Measurements from ENCODE around the gene B3GAT3.
"Not testable (repeated sequence)": the region's sequence is repeated elsewhere in the genome, so short reads cannot be mapped to it uniquely, and the experiment has no call there.

B3GAT3 gene

GRCh38 chr11:62645671-62645945, 23.8 kb upstream of the B3GAT3 start:
- peak; percentile 22 for DNase-seq

GRCh38 chr11:62644220-62644619, 22.4 kb upstream of the B3GAT3 start:
- DNase-seq = no peak

GRCh38 chr11:62632492-62632891, 10.7 kb upstream of the B3GAT3 start:
- DNase-seq = no peak

GRCh38 chr11:62627713-62628112, 5.9 kb upstream of the B3GAT3 start:
- no peak for DNase-seq

GRCh38 chr11:62622476-62623089, 797 bp upstream of the B3GAT3 start:
- no peak for DNase-seq

- DNase-seq = no peak
Measured at GRCh38 chr11:62621027-62621566, 689 bp downstream of the B3GAT3 start.

- DNase-seq = not testable (repeated sequence)
Measured at GRCh38 chr11:62616957-62617356, 4.8 kb downstream of the B3GAT3 start.

- no peak for DNase-seq
Measured at GRCh38 chr11:62615521-62615920, 6.3 kb downstream of the B3GAT3 start.

GRCh38 chr11:62614275-62614674, 7.5 kb downstream of the B3GAT3 start:
- DNase-seq = peak; percentile 57

GRCh38 chr11:62613291-62613778, 8.5 kb downstream of the B3GAT3 start:
- no peak for DNase-seq

- DNase-seq = peak; percentile 93
Measured at GRCh38 chr11:62612366-62613290, 9.2 kb downstream of the B3GAT3 start, which contains the start of the genes EML3 and ROM1. TSS of gene EML3 (minus strand) at chr11:62612775. CDS start at chr11:62612457, 318 bp downstream. TSS of gene ROM1 (plus strand) at chr11:62613257. CDS start at chr11:62613282, 25 bp downstream.

GRCh38 chr11:62611705-62612365, 10.0 kb downstream of the B3GAT3 start:
- peak; percentile 39 for DNase-seq

GRCh38 chr11:62610814-62611704, 10.7 kb downstream of the B3GAT3 start:
- DNase-seq = no peak

- no peak for DNase-seq
Measured at GRCh38 chr11:62610403-62610802, 11.4 kb downstream of the B3GAT3 start.

GRCh38 chr11:62608776-62609175, 13.0 kb downstream of the B3GAT3 start:
- DNase-seq = no peak

- DNase-seq = no peak
Measured at GRCh38 chr11:62607714-62608113, 14.1 kb downstream of the B3GAT3 start.

GRCh38 chr11:62605902-62606301, 15.9 kb downstream of the B3GAT3 start:
- DNase-seq = no peak

- DNase-seq = no peak
Measured at GRCh38 chr11:62605467-62605866, 16.3 kb downstream of the B3GAT3 start.

- DNase-seq = no peak
Measured at GRCh38 chr11:62604460-62605120, 17.2 kb downstream of the B3GAT3 start.

GRCh38 chr11:62603776-62604299, 17.9 kb downstream of the B3GAT3 start:
- DNase-seq = no peak

GRCh38 chr11:62603072-62603408, 18.7 kb downstream of the B3GAT3 start:
- DNase-seq = no peak

Measured in activated CD4-positive, alpha-beta T cell treated with anti-CD3 and anti-CD28 coated beads, Interleukin-10, Interleukin-2, amounts not matched to agents 100 ng/mL and 50 ng/mL, durations not matched to agents 16 hours and 8 hours (primary cell).